Nephron (organoid): ENCODE measurements around the gene DOCK9.

Source experiments
- H3K27ac Mint-ChIP-seq, 3 experiments: 2 replicates each; pipeline ENCODE4 v1.8.0; 2020; ENCODE audit warnings: mixed read lengths in 3 of 3, mild to moderate bottlenecking in 2 of 3, moderate library complexity in 1 of 3
- H3K27me3 Mint-ChIP-seq: 2 replicates; pipeline ENCODE4 v1.8.0; 2021; ENCODE audit warnings: low read depth, mild to moderate bottlenecking, moderate library complexity, mixed read lengths
- H3K36me3 Mint-ChIP-seq: 2 replicates; pipeline ENCODE4 v1.8.0; 2020; ENCODE audit warnings: low read depth, mixed read lengths
- H3K4me1 Mint-ChIP-seq: 2 replicates; pipeline ENCODE4 v1.8.0; 2020; ENCODE audit warnings: mixed read lengths
- H3K4me3 Mint-ChIP-seq, 3 experiments: 2 replicates each; pipeline ENCODE4 v1.8.0; 2020; ENCODE audit warnings: mild to moderate bottlenecking in 3 of 3, mixed read lengths in 3 of 3, moderate library complexity in 2 of 3
- H3K9me3 Mint-ChIP-seq: 2 replicates; pipeline ENCODE4 v1.8.0; 2020; ENCODE audit warnings: mixed read lengths
- TF ChIP-seq, protein P1 (sequence below), 3 experiments: fragments of 200-600 bp; sonication (generic); IDR thresholded peaks; one replicate each; pipeline ENCODE4 v1.5.0; 2021; ENCODE audit warnings: antibody characterized with exemption in 3 of 3; ENCODE audit not compliant: unreplicated experiment in 3 of 3

Gene DOCK9

GRCh38 chr13:98835156-98835555 lies 142.7 kb downstream of the DOCK9 start:
- H3K27me3 Mint-ChIP-seq = no peaks in the 10 kb centered on the region
- TF ChIP-seq, protein P1, sequence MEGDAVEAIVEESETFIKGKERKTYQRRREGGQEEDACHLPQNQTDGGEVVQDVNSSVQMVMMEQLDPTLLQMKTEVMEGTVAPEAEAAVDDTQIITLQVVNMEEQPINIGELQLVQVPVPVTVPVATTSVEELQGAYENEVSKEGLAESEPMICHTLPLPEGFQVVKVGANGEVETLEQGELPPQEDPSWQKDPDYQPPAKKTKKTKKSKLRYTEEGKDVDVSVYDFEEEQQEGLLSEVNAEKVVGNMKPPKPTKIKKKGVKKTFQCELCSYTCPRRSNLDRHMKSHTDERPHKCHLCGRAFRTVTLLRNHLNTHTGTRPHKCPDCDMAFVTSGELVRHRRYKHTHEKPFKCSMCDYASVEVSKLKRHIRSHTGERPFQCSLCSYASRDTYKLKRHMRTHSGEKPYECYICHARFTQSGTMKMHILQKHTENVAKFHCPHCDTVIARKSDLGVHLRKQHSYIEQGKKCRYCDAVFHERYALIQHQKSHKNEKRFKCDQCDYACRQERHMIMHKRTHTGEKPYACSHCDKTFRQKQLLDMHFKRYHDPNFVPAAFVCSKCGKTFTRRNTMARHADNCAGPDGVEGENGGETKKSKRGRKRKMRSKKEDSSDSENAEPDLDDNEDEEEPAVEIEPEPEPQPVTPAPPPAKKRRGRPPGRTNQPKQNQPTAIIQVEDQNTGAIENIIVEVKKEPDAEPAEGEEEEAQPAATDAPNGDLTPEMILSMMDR (IDR thresholded peaks at IDR 0.05; ENCODE audit: unreplicated experiment in 3 of 3) = no peak
- no peaks in the 10 kb centered on the region for H3K9me3 Mint-ChIP-seq
- no peak overlapping the region for H3K4me3 Mint-ChIP-seq
- peaks cover 14% of the 10 kb centered on the region for H3K4me1 Mint-ChIP-seq
- H3K27ac Mint-ChIP-seq = no peak overlapping the region
- peaks cover 4% of the 10 kb centered on the region for H3K36me3 Mint-ChIP-seq

DNA sequence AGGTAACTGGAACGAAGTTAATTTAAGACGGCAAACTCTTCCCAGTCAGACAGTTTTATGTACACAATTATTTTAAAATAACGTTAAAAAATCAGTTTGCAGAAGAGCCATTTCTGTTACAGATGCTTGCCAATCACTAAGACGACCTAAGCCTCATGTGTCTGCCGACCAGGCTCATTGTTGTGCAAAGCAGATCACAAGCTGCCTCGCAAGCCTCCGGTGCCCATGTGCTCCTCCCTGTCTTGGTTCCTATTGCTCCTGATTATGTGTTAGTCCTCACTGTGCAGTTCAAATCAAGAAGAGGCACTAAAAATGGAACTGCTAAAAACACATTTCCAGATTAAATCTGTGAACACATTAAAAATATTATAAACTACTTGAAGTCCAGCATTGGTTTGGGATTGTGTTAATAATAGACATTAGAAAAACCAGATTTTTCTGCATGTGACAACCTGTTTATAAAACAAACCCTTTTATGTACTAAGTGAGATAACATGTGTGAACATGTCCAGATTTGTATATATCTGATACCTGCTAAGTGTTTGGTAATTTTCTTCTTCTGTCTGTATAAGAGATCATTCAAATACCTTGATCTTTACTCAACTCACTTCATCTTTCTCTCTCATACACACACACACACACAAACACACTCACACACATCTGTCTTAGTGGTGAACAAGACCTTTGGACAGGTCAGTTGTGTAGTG lies 143.5 kb downstream of the DOCK9 start:
- Mint-ChIP-seq H3K4me3 (no peak overlapping the region), H3K36me3 (peaks cover 5% of the 10 kb centered on the region), H3K27me3 (no peaks in the 10 kb centered on the region), H3K4me1 (peaks cover 11% of the 10 kb centered on the region), H3K9me3 (no peaks in the 10 kb centered on the region), H3K27ac (no peak overlapping the region)
- TF ChIP-seq, protein P1 (IDR thresholded peaks at IDR 0.05; ENCODE audit: unreplicated experiment in 3 of 3) = no peak

DNA sequence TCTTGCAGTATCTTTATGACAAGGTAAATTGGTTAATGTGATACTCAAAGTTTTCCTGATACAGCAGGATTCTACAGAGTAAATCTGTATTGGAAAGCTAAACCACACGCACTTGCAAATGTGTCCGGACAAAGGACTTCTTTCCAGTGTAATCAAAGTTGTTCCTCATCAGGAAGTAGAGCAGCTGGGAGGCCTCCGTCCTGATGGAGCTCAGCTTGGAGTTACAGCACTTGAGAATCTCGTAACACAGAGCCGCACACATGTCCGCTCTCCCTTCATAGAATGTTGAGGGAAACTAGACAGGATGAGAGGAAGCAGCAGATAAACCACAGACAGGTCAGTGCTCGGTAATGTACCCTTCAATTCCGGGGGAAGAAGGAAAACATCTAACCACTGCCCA lies 146.6 kb downstream of the DOCK9 start:
- TF ChIP-seq, protein P1 (IDR thresholded peaks at IDR 0.05; ENCODE audit: unreplicated experiment in 3 of 3) = no peak
- Mint-ChIP-seq H3K27me3 (peaks cover 2% of the 10 kb centered on the region), H3K4me3 (no peak overlapping the region), H3K27ac (no peak overlapping the region), H3K4me1 (peaks cover 22% of the 10 kb centered on the region), H3K36me3 (peaks cover 10% of the 10 kb centered on the region), H3K9me3 (no peaks in the 10 kb centered on the region)

GRCh38 chr13:98829541-98829940 lies 148.3 kb downstream of the DOCK9 start:
- no peaks in the 10 kb centered on the region for H3K9me3 Mint-ChIP-seq
- H3K4me1 Mint-ChIP-seq = peaks cover 37% of the 10 kb centered on the region
- H3K4me3 Mint-ChIP-seq = no peak overlapping the region
- no peak overlapping the region for H3K27ac Mint-ChIP-seq
- H3K27me3 Mint-ChIP-seq = peaks cover 5% of the 10 kb centered on the region
- peaks cover 10% of the 10 kb centered on the region for H3K36me3 Mint-ChIP-seq
- TF ChIP-seq, protein P1 (IDR thresholded peaks at IDR 0.05; ENCODE audit: unreplicated experiment in 3 of 3) = no peak

GRCh38 chr13:98828614-98829013 lies 149.2 kb downstream of the DOCK9 start:
- Mint-ChIP-seq H3K9me3 (no peaks in the 10 kb centered on the region), H3K36me3 (peaks cover 10% of the 10 kb centered on the region), H3K4me3 (no peak overlapping the region), H3K27ac (peak overlapping the region; percentile 54 to 66 (median 62)), H3K4me1 (peaks cover 45% of the 10 kb centered on the region), H3K27me3 (peaks cover 5% of the 10 kb centered on the region)
- TF ChIP-seq, protein P1 (IDR thresholded peaks at IDR 0.05; ENCODE audit: unreplicated experiment in 3 of 3) = no peak

GRCh38 chr13:98827449-98827848 lies 150.4 kb downstream of the DOCK9 start:
- Mint-ChIP-seq H3K27me3 (peaks cover 5% of the 10 kb centered on the region), H3K4me3 (no peak overlapping the region), H3K27ac (no peak overlapping the region), H3K9me3 (no peaks in the 10 kb centered on the region), H3K36me3 (peaks cover 10% of the 10 kb centered on the region), H3K4me1 (peaks cover 51% of the 10 kb centered on the region)
- TF ChIP-seq, protein P1 (IDR thresholded peaks at IDR 0.05; ENCODE audit: unreplicated experiment in 3 of 3) = no peak
